Nephron progenitor cell (in vitro differentiated cells): ENCODE data around the gene MAN1B1.

ENCODE experiments used
- DNase-seq: peaks from one replicate; pipeline ENCODE4 v3.0.0; 2021
- H3K27ac Mint-ChIP-seq: 2 replicates; pipeline ENCODE4 v1.8.0; 2021; ENCODE audit warnings: mild to moderate bottlenecking, moderate library complexity, mixed read lengths
- H3K27me3 Mint-ChIP-seq: 2 replicates; pipeline ENCODE4 v1.8.0; 2021; ENCODE audit warnings: mild to moderate bottlenecking, low read depth, mixed read lengths; ENCODE audit not compliant: poor library complexity
- H3K36me3 Mint-ChIP-seq: 2 replicates; pipeline ENCODE4 v1.8.0; 2021; ENCODE audit warnings: low read depth, mixed read lengths
- H3K4me1 Mint-ChIP-seq: 2 replicates; pipeline ENCODE4 v1.8.0; 2021; ENCODE audit warnings: mixed read lengths
- H3K4me3 Mint-ChIP-seq: 2 replicates; pipeline ENCODE4 v1.8.0; 2021; ENCODE audit warnings: mild to moderate bottlenecking, moderate library complexity, mixed read lengths
- H3K9me3 Mint-ChIP-seq: 2 replicates; pipeline ENCODE4 v1.8.0; 2021; ENCODE audit warnings: mild to moderate bottlenecking, moderate library complexity, mixed read lengths
- TF ChIP-seq, protein P1 (sequence below): fragments of 200-600 bp; sonication (generic); IDR thresholded peaks from 2 replicates; pipeline ENCODE4 v1.5.0; 2021; ENCODE audit warnings: antibody characterized with exemption

MAN1B1 gene

DNA sequence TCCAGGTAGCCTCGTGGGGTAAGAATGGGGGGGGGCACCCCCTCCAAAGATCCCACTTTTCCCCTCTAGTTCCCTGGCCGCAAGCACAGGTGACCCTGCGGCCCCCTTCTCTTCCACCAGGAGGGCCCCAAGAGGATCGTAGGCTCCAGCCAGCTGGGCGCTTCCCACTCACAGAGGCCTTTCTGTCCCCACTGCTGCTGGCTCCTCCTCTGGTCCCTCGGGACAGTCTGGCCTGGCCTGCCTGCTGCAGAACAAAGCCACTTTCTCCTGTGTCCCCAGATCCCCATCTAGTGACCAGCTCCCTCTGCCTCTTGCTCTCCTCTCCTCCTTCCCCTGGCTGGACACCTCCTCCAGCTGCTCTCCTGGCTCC is 15.9 kb upstream of the MAN1B1 start:
- peak; percentile 54 for DNase-seq
- H3K4me1 Mint-ChIP-seq = peaks cover 19% of the 10 kb centered on the region
- peaks cover 36% of the 10 kb centered on the region for H3K27me3 Mint-ChIP-seq
- no peaks in the 10 kb centered on the region for H3K9me3 Mint-ChIP-seq
- no peaks in the 10 kb centered on the region for H3K36me3 Mint-ChIP-seq
- no peak overlapping the region for H3K27ac Mint-ChIP-seq
- H3K4me3 Mint-ChIP-seq = peak overlapping the region; percentile 79
- TF ChIP-seq, protein P1, sequence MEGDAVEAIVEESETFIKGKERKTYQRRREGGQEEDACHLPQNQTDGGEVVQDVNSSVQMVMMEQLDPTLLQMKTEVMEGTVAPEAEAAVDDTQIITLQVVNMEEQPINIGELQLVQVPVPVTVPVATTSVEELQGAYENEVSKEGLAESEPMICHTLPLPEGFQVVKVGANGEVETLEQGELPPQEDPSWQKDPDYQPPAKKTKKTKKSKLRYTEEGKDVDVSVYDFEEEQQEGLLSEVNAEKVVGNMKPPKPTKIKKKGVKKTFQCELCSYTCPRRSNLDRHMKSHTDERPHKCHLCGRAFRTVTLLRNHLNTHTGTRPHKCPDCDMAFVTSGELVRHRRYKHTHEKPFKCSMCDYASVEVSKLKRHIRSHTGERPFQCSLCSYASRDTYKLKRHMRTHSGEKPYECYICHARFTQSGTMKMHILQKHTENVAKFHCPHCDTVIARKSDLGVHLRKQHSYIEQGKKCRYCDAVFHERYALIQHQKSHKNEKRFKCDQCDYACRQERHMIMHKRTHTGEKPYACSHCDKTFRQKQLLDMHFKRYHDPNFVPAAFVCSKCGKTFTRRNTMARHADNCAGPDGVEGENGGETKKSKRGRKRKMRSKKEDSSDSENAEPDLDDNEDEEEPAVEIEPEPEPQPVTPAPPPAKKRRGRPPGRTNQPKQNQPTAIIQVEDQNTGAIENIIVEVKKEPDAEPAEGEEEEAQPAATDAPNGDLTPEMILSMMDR = peak; percentile 19

DNA sequence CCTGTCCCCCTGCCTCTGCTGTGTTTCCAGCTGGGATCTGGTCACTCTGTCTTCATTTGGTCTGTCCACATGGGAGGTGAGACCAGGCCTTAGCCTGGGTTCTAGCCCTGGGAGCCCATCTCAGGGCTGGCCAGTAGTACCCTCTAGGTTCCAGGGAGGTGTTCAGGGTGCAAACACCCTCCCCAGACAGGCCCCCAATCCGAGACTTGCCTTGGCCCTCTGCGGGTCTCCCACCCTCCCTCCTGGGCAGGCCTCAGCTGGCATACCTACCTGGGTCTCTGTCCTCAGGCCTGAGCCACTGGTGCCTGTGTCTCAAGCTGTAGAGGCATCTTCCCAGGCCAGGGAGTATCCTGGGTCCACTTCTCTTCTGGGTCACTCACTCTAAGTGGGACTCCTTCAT is 15.5 kb upstream of the MAN1B1 start:
- TF ChIP-seq, protein P1 = no peak
- Mint-ChIP-seq H3K4me3 (peak overlapping the region; percentile 79), H3K9me3 (no peaks in the 10 kb centered on the region), H3K27me3 (peaks cover 40% of the 10 kb centered on the region), H3K4me1 (peaks cover 19% of the 10 kb centered on the region), H3K36me3 (no peaks in the 10 kb centered on the region), H3K27ac (no peak overlapping the region)
- DNase-seq = no peak

DNA sequence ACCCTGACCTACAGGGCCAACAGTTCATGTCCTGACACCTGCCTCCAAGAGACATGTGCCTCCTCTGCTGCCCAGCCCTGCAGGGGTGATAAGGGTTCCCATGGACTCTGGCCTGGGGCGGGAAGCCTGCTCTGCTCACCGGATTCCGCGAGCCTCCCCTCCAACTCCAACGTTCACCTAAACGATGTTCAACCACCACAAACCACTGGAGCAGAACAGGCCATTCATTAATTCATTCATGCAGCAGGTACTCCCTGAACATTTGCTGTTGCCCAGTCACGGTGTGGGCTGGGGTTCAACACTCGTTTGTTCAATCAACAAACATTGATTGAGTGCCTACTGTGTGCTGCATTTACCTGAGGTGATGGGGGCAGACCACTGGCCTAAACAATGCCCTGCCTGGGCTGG is 12.8 kb upstream of the MAN1B1 start:
- Mint-ChIP-seq H3K9me3 (no peaks in the 10 kb centered on the region), H3K4me1 (peaks cover 20% of the 10 kb centered on the region), H3K27ac (no peak overlapping the region), H3K36me3 (no peaks in the 10 kb centered on the region), H3K4me3 (no peak overlapping the region), H3K27me3 (peaks cover 56% of the 10 kb centered on the region)
- DNase-seq = no peak
- TF ChIP-seq, protein P1 = no peak

DNA sequence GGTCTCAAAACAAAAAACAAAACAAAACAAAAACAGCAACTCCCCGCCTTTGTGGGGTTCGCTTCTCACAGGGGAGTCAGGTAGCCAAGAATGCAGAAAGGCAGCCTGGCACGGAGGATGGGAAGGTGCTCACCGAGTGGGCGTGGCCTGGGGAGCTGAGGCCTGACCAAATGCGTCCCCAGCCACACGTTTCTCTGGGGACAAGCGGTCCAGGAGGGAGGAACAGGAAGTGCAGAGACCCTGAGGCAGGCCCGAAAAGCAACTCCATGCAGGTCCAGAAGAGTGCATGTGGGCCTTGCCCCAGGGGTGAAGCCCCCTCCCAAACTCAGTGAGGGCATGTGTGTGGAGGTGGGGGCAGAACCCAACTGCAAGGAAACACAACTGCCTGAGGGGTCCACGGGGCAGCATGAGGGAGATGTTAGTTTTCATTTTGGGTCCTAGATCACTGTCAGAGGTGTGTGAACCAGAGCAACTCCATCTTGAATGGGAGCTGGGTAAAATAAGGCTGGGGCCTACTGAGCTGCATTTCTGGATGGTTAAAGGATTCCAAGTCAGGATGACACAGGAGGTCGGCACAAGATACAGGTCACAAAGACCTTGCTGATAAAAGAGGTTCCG is 12.0 kb upstream of the MAN1B1 start:
- Mint-ChIP-seq H3K9me3 (no peaks in the 10 kb centered on the region), H3K27ac (no peak overlapping the region), H3K4me1 (peaks cover 20% of the 10 kb centered on the region), H3K27me3 (peaks cover 64% of the 10 kb centered on the region), H3K4me3 (no peak overlapping the region), H3K36me3 (no peaks in the 10 kb centered on the region)
- no peak for DNase-seq
- TF ChIP-seq, protein P1 = no peak

DNA sequence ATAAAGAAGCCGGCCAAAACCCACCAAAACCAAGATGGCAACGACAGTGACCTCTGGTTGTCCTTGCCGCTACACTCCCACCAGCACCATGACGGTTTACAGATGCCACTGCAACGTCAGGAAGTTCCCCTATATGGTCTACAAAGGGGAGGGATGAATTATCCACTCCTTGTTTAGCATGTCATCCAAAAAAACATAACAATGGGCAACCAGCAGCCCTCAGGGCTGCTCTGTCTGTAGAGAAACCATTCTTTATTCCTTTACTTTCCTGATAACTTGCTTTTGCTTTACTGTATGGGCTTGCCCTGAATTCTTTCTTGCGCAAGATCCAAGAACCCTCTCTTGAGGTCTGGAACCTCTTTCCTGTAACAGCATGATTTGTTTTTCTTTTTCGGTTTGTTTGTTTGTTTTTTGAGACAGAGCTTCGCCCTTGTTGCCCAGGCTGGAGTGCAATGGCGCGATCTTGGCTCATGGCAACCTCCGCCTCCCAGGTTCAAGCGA is 11.5 kb upstream of the MAN1B1 start:
- Mint-ChIP-seq H3K4me1 (peaks cover 20% of the 10 kb centered on the region), H3K9me3 (no peaks in the 10 kb centered on the region), H3K36me3 (no peaks in the 10 kb centered on the region), H3K27ac (no peak overlapping the region), H3K27me3 (peaks cover 70% of the 10 kb centered on the region), H3K4me3 (no peak overlapping the region)
- TF ChIP-seq, protein P1 = no peak
- no peak for DNase-seq

DNA sequence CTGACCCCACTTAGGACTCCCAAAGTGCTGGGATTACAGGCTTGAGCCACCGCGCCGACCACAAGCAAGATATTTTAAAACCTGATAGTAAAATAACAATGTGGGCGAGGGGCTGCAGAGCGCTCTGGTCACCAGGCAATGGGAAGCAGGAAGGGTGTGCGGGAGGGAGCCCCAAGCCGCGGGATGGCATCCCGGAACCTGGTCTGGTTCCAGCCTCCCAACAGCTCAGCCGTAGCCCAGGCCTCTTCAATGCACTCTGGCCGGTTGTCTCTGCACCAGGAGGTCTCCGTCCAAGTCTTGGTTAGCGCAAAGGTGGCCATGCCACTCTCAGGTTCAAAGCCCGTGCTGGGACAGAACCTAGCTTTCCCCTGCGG is 10.2 kb upstream of the MAN1B1 start:
- peak overlapping the region; percentile 66 for H3K4me3 Mint-ChIP-seq
- H3K27ac Mint-ChIP-seq = no peak overlapping the region
- H3K4me1 Mint-ChIP-seq = peaks cover 10% of the 10 kb centered on the region
- no peak for DNase-seq
- no peaks in the 10 kb centered on the region for H3K9me3 Mint-ChIP-seq
- H3K36me3 Mint-ChIP-seq = no peaks in the 10 kb centered on the region
- TF ChIP-seq, protein P1 = no peak
- peaks cover 83% of the 10 kb centered on the region for H3K27me3 Mint-ChIP-seq
